Neutrophil (primary cell): ENCODE data around the gene MPST.

Experiments used
- H3K27ac ChIP-seq: fragments of 200-600 bp; sonication (generic); 2 replicates; pipeline ENCODE4 v1.5.1; 2016; ENCODE audit warnings: mild to moderate bottlenecking, moderate library complexity
- H3K27me3 ChIP-seq: fragments of 200-600 bp; sonication (generic); 2 replicates; pipeline ENCODE4 v1.6.0; 2016; ENCODE audit warnings: mild to moderate bottlenecking
- H3K36me3 ChIP-seq: fragments of 200-600 bp; sonication (generic); 2 replicates; pipeline ENCODE4 v1.5.1; 2017
- H3K4me1 ChIP-seq, 2 experiments: fragments of 200-600 bp in 1 of 2; sonication (generic) in 1 of 2; 1 replicate in 1 of 2; 2 replicates in 1 of 2; pipeline versions ENCODE4 v1.5.1 to v1.6.1; 2013 to 2016; ENCODE audit warnings: low read depth in 1 of 2, low read length in 1 of 2, mild to moderate bottlenecking in 1 of 2, moderate library complexity in 1 of 2; ENCODE audit not compliant: control insufficient read depth in 1 of 2, insufficient read depth in 1 of 2
- H3K4me3 ChIP-seq, 2 experiments: fragments of 200-600 bp in 1 of 2; sonication (generic) in 1 of 2; 1 replicate in 1 of 2; 2 replicates in 1 of 2; pipeline ENCODE4 v1.5.1; 2013 to 2016; ENCODE audit warnings: low read depth in 1 of 2, low read length in 1 of 2, mild to moderate bottlenecking in 1 of 2, moderate library complexity in 1 of 2
- H3K9me3 ChIP-seq: fragments of 200-600 bp; sonication (generic); 2 replicates; pipeline ENCODE4 v1.5.1; 2016
- TF ChIP-seq, protein P1 (sequence below): fragments of 200-600 bp; sonication (generic); IDR thresholded peaks from 2 replicates; pipeline ENCODE4 v1.5.1; 2016; ENCODE audit warnings: antibody characterized with exemption

MPST gene

GRCh38 chr22:37079158-37079557 is 59.6 kb downstream of the MPST start:
- Histone ChIP-seq H3K4me3 (no peak overlapping the region), H3K27ac (no peak overlapping the region), H3K9me3 (no peaks in the 10 kb centered on the region), H3K36me3 (no peaks in the 10 kb centered on the region), H3K27me3 (peaks cover 52% of the 10 kb centered on the region), H3K4me1 (no peaks in the 10 kb centered on the region)
- TF ChIP-seq, protein P1, sequence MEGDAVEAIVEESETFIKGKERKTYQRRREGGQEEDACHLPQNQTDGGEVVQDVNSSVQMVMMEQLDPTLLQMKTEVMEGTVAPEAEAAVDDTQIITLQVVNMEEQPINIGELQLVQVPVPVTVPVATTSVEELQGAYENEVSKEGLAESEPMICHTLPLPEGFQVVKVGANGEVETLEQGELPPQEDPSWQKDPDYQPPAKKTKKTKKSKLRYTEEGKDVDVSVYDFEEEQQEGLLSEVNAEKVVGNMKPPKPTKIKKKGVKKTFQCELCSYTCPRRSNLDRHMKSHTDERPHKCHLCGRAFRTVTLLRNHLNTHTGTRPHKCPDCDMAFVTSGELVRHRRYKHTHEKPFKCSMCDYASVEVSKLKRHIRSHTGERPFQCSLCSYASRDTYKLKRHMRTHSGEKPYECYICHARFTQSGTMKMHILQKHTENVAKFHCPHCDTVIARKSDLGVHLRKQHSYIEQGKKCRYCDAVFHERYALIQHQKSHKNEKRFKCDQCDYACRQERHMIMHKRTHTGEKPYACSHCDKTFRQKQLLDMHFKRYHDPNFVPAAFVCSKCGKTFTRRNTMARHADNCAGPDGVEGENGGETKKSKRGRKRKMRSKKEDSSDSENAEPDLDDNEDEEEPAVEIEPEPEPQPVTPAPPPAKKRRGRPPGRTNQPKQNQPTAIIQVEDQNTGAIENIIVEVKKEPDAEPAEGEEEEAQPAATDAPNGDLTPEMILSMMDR = no peak
